OCI-LY3 (cell line): ENCODE data around the gene HACD1.

ENCODE experiments used
- CTCF ChIP-seq: fragments of 200-600, 300-600 bp; sonication (generic); IDR thresholded peaks from 2 replicates; pipeline ENCODE4 v1.5.1; 2014; ENCODE audit warnings: antibody characterized with exemption, low read length, low read depth
- EZH2phosphoT487 ChIP-seq: fragments of 200-600 bp; shearing (Covaris generic); IDR thresholded peaks from 2 replicates; pipeline ENCODE4 v1.6.1; 2018; ENCODE audit warnings: antibody characterized with exemption, mixed run types, low read depth

- TF ChIP-seq CTCF (no peak), EZH2phosphoT487 (no peak)
Observed at GRCh38 chr10:17643339-17643754, 26.2 kb upstream of the HACD1 start.
